HG02678 (cell line): Measurements from ENCODE around the gene TRMU.
"Not testable (repeated sequence)": the region's sequence is repeated elsewhere in the genome, so short reads cannot be mapped to it uniquely, and the experiment has no call there.

ENCODE experiments used
- ATAC-seq: cut with Tn5 transposase; IDR thresholded peaks from one replicate; pipeline ENCODE4 v1.9.1; 2021; ENCODE audit warnings: mild to moderate bottlenecking, moderate library complexity; ENCODE audit not compliant: unreplicated experiment

Gene TRMU

DNA sequence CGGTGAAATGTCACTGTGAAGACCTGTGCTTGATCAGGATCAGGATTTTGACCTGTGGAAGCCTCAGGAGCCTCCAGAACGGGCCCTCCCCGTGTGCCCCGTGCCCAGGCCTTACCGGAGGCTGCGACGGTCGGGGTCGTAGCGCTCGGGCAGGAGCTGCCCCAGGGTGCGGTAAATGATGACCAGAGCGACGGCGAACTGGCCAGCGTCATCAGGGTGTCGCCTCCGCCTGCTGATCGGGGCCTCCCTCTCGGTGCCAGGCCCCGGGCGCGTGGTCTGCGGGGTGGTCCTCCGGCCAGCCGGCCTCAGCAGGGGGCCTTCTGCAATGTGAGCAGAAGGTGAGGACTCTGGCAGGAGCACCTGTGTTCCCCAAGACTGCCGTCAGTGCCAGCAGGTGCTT lies 46.2 kb downstream of the TRMU start:
- no peak for ATAC-seq

DNA sequence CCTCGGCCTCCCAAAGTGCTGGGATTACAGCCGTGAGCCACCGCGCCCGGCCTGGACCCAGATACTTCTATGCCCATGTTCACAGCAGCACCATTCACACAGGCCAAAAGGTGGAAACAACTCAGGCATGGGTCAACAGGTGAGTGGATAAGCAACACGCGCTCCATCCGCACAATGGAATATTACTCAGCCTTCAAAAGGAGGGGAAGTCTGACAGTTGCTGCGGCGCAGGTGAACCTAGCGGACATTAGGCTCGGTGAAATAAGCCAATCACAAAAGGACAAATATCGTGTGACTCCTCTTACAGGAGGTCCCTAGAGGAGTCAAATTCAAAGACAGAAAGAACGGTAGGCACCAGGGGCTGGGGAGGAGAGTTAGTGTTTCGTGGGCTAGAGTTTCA lies 47.0 kb downstream of the TRMU start:
- no peak for ATAC-seq

DNA sequence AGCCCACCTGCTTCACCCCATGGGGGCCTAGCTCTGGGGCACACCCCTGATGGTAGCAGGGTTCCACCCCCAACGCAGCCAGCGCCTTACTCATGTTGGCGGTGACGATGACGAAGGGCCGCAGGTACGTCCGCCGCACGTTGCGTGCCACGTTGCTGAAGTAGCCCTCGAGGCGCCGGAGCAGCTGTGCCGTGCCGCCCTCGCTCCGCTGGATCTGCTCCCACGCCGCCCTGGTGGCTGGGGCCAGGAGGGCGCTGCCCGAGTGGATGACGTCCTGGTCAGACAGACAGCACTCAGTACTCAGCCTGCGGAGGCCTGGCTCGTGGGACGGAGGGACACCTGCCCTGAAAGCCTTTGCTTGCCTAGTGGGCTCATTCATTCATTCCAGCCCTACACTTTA lies 50.8 kb downstream of the TRMU start:
- no peak for ATAC-seq

DNA sequence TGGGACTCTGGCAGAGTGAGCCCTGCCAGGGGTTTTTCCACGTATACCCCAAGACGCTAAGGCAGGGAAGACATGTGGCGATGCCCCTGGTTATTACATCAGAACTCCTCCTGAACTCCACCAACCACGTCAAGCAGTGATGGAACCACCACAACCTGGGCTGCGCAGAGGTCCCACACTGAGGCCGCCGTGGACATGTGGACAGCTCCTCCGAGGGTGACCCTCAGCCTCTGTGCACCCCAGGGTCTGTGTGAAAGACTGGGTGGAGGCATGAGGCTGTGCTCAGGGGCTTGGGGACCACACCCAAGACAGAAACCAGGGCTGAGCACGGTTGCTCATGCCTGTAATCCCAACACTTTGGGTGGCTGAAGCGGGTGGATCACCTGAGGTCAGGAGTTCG lies 52.2 kb downstream of the TRMU start:
- no peak for ATAC-seq

DNA sequence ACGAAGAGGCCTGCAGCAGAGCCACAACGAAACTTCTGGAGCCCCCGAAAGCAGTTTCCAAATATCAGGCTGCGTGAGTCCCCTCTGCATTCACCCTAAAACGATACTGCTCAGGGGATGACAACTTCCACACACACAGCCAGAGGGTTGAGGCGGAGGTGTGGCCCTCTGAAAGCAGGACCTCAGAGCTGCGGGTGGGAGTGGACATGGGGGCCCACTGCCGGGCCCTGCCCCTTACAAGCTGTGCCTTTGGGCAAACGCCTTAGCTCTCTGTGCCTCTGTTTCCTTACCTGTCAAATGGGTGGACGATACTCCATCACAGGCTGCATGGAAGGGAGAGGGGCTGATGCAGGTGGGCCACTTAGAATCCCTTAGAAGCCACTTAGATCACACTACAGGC lies 53.1 kb downstream of the TRMU start:
- no peak for ATAC-seq

DNA sequence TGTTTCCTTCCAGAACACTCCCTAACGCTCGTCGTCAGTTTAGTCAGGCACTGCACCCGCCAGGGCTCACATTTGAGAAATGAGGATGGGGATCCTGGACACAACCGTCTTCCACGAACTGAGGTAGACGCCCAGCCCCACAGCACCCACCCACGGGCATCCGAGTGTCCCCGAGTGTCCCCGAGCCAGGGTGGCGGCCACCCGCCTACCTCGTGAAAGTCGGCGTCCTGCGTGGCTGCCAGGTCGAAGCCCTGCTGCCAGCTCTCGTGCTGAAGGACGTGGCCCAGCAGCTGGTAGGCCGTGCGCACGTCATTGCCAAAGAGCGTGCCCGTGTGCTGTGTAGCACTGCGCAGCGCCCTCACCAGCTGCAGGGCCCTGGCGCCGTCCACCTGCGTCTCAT lies 53.6 kb downstream of the TRMU start:
- no peak for ATAC-seq

DNA sequence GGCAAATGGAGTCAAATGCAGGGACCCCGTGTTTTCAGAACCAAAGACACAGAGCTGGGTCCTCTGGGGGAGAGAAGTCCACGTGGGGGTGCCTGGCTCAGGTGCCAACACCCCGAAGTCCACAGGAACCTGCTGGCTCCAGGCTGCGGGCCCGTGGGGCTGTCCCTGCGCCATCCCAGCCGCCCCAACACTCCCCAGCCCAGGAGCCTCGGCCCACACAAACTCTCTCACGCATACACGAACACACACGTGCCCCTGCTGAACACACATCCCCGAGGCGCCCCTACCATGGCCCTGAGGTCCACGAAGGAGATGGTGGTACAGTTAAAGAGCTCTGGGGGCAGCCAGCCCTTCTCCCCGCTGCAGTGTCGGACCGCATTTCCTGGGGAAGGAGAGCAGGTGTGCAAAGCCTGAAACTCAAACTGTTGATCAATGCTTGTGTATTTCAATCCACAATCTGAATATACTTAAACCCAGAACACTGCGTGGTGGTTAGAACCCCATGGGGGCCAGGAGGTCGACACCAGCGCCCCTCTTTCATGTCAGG lies 54.7 kb downstream of the TRMU start:
- ATAC-seq, result no peak

DNA sequence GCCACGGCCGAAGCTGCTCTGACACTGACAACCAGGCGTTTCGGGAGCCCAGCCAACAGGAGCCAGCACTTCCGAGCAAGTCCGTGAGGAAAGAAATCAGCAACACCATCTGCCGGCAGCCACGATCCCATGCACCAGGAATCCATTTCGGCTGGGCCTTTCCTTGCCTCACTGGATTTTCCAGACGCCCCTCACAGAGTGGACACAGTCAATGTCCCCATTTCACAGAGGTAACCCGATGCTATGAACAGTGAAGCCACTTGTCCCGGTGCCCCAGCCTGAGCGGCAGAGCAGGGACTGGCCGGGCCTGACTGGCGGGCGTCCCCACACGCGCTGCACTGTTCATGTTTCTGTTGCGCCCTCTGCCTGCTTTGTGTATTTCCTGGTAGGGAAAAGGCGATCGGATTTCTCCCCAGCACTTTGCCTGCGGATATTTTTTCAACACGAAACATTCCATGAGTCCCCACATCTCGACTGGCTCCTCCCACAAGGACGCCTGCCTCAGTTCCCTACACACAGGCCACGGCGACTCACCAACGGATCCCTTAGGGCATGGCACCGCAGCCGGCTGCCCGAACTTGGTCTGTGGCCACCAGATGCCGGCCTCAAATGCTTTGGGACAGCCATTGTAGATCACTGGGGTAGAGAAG lies 55.3 kb downstream of the TRMU start:
- ATAC-seq, result no peak

DNA sequence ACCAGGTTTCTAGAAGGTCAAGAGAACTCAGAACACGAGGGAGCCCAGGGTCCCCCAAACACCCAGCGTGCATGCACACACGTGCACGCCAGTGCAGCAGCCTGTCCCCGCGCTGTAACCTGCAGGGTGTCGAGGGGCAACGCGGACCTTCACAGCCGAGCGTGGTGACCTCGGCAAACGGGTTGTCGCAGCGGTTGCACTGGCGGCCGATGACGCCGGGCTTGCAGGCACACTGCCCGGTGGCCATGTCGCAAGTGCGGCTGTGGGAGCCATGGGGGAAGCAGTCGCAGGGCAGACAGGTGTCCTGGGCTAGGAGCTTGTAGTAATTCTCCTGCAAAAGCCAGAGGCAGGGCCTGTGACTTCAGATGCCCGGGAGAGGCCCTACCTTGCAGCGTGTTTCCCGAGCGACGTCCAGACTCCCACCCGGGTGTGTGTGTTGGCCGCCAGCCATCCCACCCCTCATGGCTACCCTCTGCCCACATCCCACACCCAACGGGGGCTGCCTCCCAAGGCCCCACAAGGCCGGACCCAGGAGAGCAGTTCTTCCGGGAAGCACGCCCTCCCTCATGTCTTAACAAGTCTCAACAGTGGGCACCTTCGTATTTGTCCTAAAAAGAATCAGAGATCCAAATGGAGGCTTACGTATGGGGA lies 56.1 kb downstream of the TRMU start:
- ATAC-seq, result no peak

DNA sequence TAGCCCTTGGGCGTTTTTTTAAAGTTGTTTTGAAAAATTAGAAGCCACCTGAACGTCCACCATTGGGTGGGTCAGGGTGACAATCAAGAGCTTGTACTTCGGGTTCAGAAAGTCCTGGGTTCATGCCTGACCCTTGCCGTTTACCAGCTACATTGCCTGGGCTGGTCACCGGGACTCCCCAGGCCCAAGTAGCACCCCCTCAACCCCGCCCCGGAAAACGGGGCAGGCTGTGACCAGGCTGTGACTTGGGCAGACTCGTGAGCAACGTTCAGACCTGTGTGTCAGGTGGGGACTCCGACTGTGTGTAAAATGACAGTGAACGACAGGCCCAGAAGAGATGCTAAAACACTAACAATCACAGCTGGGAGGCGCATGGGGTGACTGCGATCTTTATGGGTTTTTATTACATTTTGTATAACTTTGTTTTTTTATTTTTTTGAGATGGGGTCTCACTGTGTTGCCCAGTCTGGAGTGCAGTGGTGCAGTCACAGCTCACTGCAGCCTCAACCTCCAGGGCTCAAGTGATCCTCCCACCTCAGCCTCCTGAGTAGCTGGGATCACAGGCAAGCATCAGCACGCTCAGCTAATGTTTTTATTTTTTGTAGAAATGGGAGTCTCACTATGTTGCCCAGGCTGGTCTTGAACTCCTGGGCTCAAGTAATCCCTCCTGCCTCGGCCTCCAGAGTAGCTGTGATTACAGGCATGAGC lies 56.8 kb downstream of the TRMU start:
- ATAC-seq, result no peak

DNA sequence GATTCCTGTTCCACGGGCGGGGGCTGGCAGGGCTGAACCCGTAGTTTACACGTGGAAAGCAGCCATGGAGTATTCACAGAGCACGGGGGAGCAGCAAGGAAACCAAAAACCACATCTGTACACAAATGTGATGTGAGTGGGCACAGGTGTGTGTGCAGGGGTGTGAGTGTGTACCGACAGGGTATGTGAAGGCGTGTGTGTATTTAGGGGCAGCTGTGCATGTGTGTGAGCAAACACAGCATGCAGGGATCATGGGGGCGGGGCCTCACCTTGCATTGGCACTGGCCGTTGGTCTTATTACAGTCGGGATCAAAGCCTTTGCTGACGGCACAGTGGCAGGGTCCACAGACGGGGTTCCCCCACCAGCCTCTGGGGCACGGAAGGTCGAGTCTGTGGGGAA lies 58.4 kb downstream of the TRMU start:
- no peak for ATAC-seq

DNA sequence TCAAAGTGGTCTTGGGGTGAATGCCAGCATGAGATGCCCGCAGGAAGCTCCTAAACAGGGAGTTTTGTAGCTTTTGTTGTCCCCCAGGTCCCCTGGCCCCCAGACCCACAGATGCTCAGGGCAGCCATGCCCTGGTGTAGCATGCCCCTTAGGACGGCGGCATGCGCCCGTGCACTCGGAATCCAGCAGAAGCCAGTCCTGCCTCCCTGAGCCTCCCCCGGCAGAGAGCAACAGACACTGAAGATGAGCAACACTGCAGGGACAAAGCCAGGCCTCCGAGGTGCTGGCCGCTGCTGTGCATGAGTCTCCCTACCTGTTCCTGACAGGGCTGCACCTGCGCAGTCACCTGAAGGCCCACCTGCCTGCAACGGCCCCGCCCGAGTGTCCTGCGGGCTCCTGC lies 59.1 kb downstream of the TRMU start:
- ATAC-seq, result no peak

DNA sequence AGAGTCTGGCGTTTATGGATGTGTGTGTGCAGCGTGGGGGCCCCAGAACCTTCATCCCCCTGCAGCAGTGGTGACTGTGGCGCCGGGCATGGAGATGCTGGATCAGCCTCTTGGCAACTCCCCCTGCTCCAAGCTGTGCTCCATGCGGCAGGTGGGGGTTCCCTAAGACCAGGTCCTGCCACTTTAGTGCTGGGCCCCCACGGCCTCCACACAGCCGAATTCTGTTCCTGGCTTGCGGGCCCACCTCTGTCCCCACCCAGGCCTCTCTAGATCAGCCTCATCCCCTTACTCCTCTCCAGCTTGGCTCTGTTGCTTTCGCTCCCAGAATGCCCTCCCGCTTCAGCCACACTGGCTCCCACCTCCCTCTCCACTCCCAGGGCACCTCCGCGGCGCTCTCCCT lies 59.6 kb downstream of the TRMU start:
- ATAC-seq, result no peak

DNA sequence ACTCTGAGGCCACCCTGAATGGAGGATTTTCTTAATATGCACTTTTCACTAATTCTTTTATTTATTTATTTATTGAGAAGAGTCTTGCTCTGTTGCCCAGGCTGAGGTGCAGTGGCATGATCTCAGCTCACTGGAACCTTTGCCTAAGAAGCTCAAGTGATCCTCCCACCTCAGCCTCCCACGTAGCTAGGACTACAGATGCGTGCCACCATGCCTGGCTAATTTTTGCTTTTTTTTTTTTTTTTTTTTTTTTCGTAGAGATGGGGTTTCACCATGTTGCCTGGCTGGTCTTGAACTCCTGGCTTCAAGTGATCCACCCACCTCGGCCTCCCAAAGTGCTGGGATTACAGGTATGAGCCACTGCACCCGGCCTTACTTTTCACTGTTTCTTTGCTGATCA lies 61.5 kb downstream of the TRMU start:
- ATAC-seq, result not testable (repeated sequence)

DNA sequence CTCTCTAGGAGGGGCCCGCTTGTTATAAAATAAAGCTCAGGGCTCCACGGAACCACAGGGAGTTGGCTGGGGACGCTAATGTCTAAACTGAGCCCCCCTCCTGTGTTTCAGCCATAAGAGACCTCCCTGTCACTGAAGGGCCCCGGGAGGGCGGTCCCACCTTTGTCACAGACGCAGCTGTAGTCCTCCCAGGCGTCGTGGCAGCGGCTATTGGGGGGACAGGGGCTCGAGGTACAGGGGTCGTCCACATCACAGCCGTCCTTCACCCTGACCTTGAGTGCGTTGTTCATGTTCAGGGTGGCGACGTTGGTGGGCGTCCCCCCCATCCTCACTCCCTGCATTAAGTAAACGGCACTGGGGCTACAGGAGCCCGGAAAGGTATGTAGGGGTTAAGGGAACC lies 62.0 kb downstream of the TRMU start:
- ATAC-seq, result no peak

DNA sequence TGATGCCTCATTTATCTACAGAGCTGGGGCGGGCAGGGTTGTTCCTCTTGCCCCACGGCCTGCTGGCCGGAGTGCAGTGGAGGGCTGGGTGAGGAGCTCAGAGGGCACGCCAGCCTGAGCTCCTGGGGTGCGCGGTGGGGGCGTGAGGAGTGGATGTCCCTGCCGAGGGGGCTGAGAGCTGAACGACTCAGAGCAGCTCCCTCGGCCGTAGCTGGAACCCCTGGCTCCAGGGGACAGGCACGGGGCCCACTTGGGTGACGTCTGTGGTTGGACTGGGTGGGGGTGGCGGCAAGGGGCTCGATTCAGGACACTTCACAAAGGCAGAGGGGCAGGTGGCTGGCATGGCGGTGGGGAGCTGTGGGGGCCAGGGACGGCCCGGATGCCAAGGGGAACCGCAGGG lies 62.4 kb downstream of the TRMU start:
- ATAC-seq, result no peak

DNA sequence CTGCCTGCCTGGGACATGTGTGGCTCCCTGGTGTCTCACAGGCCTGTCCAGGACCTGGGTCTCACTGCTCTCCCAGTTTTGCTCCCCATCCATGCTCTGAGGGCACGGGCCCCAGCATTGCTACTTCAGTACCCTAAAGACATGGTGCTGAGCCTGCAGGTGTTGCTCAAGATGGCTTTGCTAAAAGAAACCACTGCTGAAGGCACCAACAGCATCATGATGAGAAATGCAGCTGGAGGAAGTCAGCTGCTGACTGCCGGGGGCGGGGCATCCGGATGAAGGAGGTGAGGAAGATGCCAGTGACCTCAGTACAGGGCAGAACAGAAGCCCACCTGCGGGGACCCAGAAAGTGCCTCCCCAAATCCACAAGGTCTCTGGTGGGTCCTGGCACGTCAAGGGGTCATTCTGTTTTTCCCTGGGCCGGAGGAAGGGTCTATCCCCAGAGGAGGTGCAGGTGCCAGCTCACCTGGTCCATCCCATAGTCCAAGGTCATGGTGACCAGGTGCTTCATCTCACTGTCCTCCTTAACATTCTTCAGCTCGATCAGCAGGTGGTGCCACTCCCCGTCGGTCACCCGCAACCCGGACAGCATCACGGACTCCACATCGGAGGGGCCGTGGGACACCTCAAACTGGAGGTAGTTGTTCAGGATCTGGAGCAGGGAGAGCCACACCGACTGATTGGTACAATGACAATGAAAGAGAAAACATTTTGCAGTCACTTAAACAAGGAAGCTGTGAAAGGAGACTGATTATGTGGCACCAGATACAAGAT lies 63.9 kb downstream of the TRMU start:
- ATAC-seq, result no peak

DNA sequence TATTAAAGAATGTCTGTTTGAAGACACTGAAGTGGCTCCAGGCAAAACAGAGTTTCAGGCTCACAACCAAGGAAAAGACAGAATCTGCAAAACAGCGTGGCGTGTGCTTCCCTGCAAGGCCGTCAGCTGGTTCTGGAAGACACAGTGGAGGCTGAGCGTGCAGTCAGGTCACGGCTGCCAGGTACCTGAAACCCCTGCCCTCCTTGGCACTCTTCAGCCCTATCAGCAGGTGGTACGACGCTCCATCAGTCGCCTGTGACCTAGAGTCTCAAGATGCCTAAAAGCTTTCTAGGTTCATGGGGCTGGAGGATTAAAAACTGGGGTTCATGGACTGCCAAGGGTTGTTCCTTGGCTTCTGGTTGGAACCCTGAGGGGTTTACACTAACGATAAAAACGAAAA lies 65.9 kb downstream of the TRMU start:
- ATAC-seq, result no peak

DNA sequence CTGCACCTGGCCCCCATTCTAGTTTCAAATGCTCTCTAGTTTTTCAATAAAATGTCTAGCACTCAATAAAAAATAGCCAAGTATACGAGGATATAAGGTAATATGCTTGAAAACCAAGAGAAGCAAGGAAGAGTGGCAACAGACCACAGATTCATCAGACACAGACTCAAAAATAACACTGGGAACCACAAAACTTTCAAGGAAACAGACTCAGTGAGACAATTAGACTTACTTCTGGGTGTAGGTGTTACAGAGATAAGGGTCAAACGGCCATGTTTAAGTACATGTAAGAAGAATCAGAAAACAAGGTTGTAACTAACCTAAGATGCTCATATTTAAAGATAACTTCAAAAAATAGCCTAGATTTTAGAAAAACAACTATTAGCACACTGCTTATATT lies 67.0 kb downstream of the TRMU start:
- no peak for ATAC-seq

DNA sequence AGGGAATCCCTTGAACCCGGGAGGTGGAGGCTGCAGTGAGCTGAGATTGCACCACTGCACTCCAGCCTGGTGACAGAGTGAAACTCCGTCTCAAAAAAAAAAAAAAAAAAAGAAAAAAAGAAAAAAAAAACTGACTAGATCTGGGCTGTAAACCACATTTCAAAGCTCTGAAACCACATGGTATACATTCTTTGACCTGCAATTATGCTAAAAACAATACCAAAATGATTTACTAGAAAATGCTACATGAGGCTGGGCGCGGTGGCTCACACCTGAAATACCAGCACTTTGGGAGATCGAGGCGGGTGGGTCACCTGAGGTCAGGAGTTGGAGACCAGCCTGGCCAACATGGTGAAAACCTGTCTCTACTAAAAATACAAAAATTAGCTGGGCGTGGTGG lies 68.4 kb downstream of the TRMU start:
- ATAC-seq, result not testable (repeated sequence)

DNA sequence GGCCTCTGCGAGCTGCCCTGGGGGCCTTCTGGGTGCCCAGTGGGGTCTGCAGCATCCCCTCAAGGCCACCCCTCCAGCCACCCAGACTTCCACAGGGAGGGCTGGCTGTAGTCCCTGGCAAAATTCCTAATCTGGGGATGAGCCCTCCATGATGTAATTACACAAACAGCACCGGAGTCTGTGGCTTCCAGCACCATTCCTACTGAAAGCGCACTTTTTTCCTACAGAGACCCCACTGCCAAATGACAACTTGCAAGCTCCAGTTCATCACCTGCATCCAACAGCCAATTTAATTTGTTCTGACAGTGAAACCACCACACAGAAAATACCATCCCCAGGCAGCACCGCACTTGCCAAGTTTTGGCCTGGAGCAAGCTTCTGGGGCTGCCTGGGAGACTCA lies 70.4 kb downstream of the TRMU start:
- ATAC-seq, result no peak
